Neural cell (in vitro differentiated cells): Measurements from ENCODE around the gene SMIM21. TPM values are rescaled to one million over a fixed set of nuclear protein-coding genes. Genes with fewer than 3 reads are reported as not detected.

Experiments used
- H2AFZ ChIP-seq: fragments of 200-600, 300-800 bp; sonication (generic), shearing (Covaris generic); 2 replicates; pipeline ENCODE4 v1.6.0; 2014; ENCODE audit warnings: low read depth, mild to moderate bottlenecking, antibody characterized with exemption, low read length, moderate library complexity
- H3F3A ChIP-seq: fragments of 200-600 bp; shearing (Covaris generic); 2 replicates; pipeline ENCODE4 v1.6.1; 2016; ENCODE audit warnings: mild to moderate bottlenecking, moderate library complexity, mixed read lengths, antibody characterized with exemption, low read length; ENCODE audit not compliant: insufficient read depth, poor library complexity, severe bottlenecking
- H3K27ac ChIP-seq: fragments of 200-600, 300-800 bp; sonication (generic), shearing (Covaris generic); 2 replicates; pipeline ENCODE4 v1.5.1; 2014; ENCODE audit warnings: mild to moderate bottlenecking, low read length, moderate library complexity
- H3K27me3 ChIP-seq: fragments of 300-800, 200-600 bp; sonication (generic), shearing (Covaris generic); 2 replicates; pipeline ENCODE4 v1.6.0; 2014; ENCODE audit warnings: mild to moderate bottlenecking, low read depth, low read length, moderate library complexity; ENCODE audit not compliant: insufficient read depth
- H3K36me3 ChIP-seq: fragments of 300-800, 200-600 bp; sonication (generic), shearing (Covaris generic); 2 replicates; pipeline ENCODE4 v1.5.1; 2014; ENCODE audit warnings: mild to moderate bottlenecking, antibody characterized with exemption, low read length, moderate library complexity; ENCODE audit not compliant: insufficient read depth
- H3K4me2 ChIP-seq: fragments of 300-800, 200-600 bp; sonication (generic), shearing (Covaris generic); 2 replicates; pipeline ENCODE4 v1.6.0; 2014; ENCODE audit warnings: mild to moderate bottlenecking, low read length
- H3K4me3 ChIP-seq: fragments of 300-800, 200-600 bp; sonication (generic), shearing (Covaris generic); 2 replicates; pipeline ENCODE4 v1.5.1; 2014; ENCODE audit warnings: mild to moderate bottlenecking, low read length, moderate library complexity
- H3K79me2 ChIP-seq: fragments of 200-600 bp; shearing (Covaris generic); replicated peaks from 2 replicates; pipeline ENCODE4 v1.6.0; 2014; ENCODE audit warnings: mild to moderate bottlenecking, low read length, moderate library complexity; ENCODE audit not compliant: insufficient read depth
- H3K9ac ChIP-seq: fragments of 300-800, 200-600 bp; sonication (generic), shearing (Covaris generic); 2 replicates; pipeline ENCODE4 v1.6.1; 2016; ENCODE audit warnings: mild to moderate bottlenecking, low read length, mixed read lengths
- H3K9me2 ChIP-seq: fragments of 200-600 bp; shearing (Covaris generic); 2 replicates; pipeline ENCODE4 v1.6.1; 2016; ENCODE audit warnings: mild to moderate bottlenecking, low read length, mixed read lengths; ENCODE audit not compliant: insufficient read depth
- H3K9me3 ChIP-seq: fragments of 200-600, 300-800 bp; sonication (generic), shearing (Covaris generic); 2 replicates; pipeline ENCODE4 v1.6.1; 2016; ENCODE audit warnings: mild to moderate bottlenecking, mixed run types, low read length, moderate library complexity, mixed read lengths
- H4K20me1 ChIP-seq: fragments of 200-600 bp; shearing (Covaris generic); 2 replicates; pipeline ENCODE4 v1.6.1; 2016; ENCODE audit warnings: mild to moderate bottlenecking, mixed run types; ENCODE audit not compliant: insufficient read depth
- CTCF ChIP-seq: fragments of 450-650 bp; IDR thresholded peaks from 2 replicates; pipeline ENCODE4 v1.5.1; 2014; ENCODE audit warnings: antibody characterized with exemption, mild to moderate bottlenecking, moderate library complexity; ENCODE audit not compliant: poor library complexity, severe bottlenecking
- EP300 ChIP-seq: fragments of 450-650 bp; conservative IDR thresholded peaks from 2 replicates; pipeline ENCODE4 v1.6.1; 2014; ENCODE audit warnings: antibody characterized with exemption, mild to moderate bottlenecking, moderate library complexity; ENCODE audit not compliant: poor library complexity, severe bottlenecking
- EZH2 ChIP-seq: fragments of 200-600, 300-800 bp; shearing (Covaris generic), sonication (generic); IDR thresholded peaks from 2 replicates; pipeline ENCODE4 v1.6.1; 2014; ENCODE audit warnings: antibody characterized with exemption, low read length, borderline replicate concordance, mild to moderate bottlenecking; ENCODE audit not compliant: insufficient read depth, poor library complexity, severe bottlenecking
- MXI1 ChIP-seq: fragments of 450-650 bp; conservative IDR thresholded peaks from 2 replicates; pipeline ENCODE4 v1.6.1; 2014; ENCODE audit warnings: antibody characterized with exemption, mild to moderate bottlenecking; ENCODE audit not compliant: poor library complexity, severe bottlenecking
- POLR2AphosphoS5 ChIP-seq: IDR thresholded peaks from 2 replicates; pipeline ENCODE4 v1.6.1; 2012
- RAD21 ChIP-seq: fragments of 450-650 bp; conservative IDR thresholded peaks from 2 replicates; pipeline ENCODE4 v1.6.1; 2014; ENCODE audit warnings: antibody characterized with exemption, mild to moderate bottlenecking, moderate library complexity
- SMC3 ChIP-seq: fragments of 450-650 bp; conservative IDR thresholded peaks from 2 replicates; pipeline ENCODE4 v1.6.1; 2014; ENCODE audit warnings: antibody characterized with exemption, mild to moderate bottlenecking, moderate library complexity; ENCODE audit not compliant: poor library complexity
- TAF1 ChIP-seq: IDR thresholded peaks from 2 replicates; pipeline ENCODE4 v1.6.1; 2012; ENCODE audit warnings: low read depth
- polyA plus RNA-seq: library from polyadenylated mRNA; depleted of rRNA; stranded (reverse); fragments of >200 nt; gene quantifications from 2 replicates; pipeline ENCODE4 v1.2.3, GENCODE V29; 2014
- TF ChIP-seq, protein P1 (sequence below): IDR thresholded peaks from 2 replicates; pipeline ENCODE4 v1.6.1; 2012; ENCODE audit warnings: borderline replicate concordance

The SMIM21 gene
- polyA plus RNA-seq, 1 donor from 2014 or later, result not detected

GRCh38 chr18:75467851-75468250 lies 40.3 kb upstream of the SMIM21 start:
- no peak overlapping the region for H3K4me3 ChIP-seq
- H3K36me3 ChIP-seq, result no peaks in the 10 kb centered on the region
- no peaks in the 10 kb centered on the region for H3K79me2 ChIP-seq
- no peaks in the 10 kb centered on the region for H3K9me2 ChIP-seq
- H3F3A ChIP-seq, result no peaks in the 10 kb centered on the region
- no peak overlapping the region for H3K4me2 ChIP-seq
- H2AFZ ChIP-seq, result no peak overlapping the region
- H4K20me1 ChIP-seq, result no peaks in the 10 kb centered on the region
- H3K9me3 ChIP-seq, result no peaks in the 10 kb centered on the region
- no peak overlapping the region for H3K27ac ChIP-seq
- H3K27me3 ChIP-seq, result no peaks in the 10 kb centered on the region
- H3K9ac ChIP-seq, result no peak overlapping the region
- no peak for TF ChIP-seq EP300
- no peak for TF ChIP-seq RAD21
- TF ChIP-seq SMC3, result no peak
- no peak for TF ChIP-seq CTCF
- no peak for TF ChIP-seq MXI1
- TF ChIP-seq, protein P1, sequence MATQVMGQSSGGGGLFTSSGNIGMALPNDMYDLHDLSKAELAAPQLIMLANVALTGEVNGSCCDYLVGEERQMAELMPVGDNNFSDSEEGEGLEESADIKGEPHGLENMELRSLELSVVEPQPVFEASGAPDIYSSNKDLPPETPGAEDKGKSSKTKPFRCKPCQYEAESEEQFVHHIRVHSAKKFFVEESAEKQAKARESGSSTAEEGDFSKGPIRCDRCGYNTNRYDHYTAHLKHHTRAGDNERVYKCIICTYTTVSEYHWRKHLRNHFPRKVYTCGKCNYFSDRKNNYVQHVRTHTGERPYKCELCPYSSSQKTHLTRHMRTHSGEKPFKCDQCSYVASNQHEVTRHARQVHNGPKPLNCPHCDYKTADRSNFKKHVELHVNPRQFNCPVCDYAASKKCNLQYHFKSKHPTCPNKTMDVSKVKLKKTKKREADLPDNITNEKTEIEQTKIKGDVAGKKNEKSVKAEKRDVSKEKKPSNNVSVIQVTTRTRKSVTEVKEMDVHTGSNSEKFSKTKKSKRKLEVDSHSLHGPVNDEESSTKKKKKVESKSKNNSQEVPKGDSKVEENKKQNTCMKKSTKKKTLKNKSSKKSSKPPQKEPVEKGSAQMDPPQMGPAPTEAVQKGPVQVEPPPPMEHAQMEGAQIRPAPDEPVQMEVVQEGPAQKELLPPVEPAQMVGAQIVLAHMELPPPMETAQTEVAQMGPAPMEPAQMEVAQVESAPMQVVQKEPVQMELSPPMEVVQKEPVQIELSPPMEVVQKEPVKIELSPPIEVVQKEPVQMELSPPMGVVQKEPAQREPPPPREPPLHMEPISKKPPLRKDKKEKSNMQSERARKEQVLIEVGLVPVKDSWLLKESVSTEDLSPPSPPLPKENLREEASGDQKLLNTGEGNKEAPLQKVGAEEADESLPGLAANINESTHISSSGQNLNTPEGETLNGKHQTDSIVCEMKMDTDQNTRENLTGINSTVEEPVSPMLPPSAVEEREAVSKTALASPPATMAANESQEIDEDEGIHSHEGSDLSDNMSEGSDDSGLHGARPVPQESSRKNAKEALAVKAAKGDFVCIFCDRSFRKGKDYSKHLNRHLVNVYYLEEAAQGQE, result no peak
- TF ChIP-seq EZH2, result no peak
- TF ChIP-seq POLR2AphosphoS5, result no peak

DNA sequence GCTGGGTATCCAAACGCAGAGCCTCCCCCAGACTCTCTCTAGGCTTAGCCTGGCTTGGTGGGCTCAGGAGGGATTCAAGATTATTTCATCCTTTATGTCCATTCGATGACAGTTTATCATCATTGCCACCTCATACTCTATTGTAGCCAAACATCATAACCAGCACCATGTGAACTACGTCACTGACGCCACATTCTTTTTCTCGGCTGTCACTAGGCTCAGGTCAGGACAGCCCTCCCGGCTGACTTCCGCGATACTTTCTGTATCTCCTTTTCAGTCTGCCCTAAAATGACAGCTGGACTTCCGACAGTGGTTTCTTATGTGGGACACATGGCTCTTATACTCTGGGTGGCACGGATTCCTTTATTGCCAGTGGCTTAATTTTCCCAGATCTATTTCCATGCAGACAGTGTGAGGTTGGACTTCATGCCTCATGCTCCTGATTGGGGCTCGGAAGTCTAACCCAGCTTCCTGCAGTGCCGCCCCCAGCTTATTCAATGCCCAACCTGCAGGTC lies 39.8 kb upstream of the SMIM21 start:
- H3K4me3 ChIP-seq, result no peak overlapping the region
- TF ChIP-seq EZH2, result no peak
- TF ChIP-seq MXI1, result no peak
- TF ChIP-seq TAF1, result no peak
- no peak for TF ChIP-seq RAD21
- no peak for TF ChIP-seq POLR2AphosphoS5
- TF ChIP-seq SMC3, result no peak
- TF ChIP-seq EP300, result no peak
- TF ChIP-seq, protein P1, result no peak
- TF ChIP-seq CTCF, result no peak
- H3K9ac ChIP-seq, result no peak overlapping the region
- H3K9me3 ChIP-seq, result no peaks in the 10 kb centered on the region
- H3F3A ChIP-seq, result no peaks in the 10 kb centered on the region
- no peaks in the 10 kb centered on the region for H3K27me3 ChIP-seq
- H3K4me2 ChIP-seq, result no peak overlapping the region
- H3K79me2 ChIP-seq, result no peaks in the 10 kb centered on the region
- H3K9me2 ChIP-seq, result no peaks in the 10 kb centered on the region
- no peaks in the 10 kb centered on the region for H3K36me3 ChIP-seq
- H3K27ac ChIP-seq, result no peak overlapping the region
- H2AFZ ChIP-seq, result no peak overlapping the region
- no peaks in the 10 kb centered on the region for H4K20me1 ChIP-seq
